K562 (cell line): ENCODE results near the gene UBASH3A. TPM values are rescaled to one million over a fixed set of nuclear protein-coding genes. Genes with fewer than 3 reads are reported as not detected.

Experiments
- ATAC-seq: fragments of 200-7000 bp; cut with Tn5 transposase; 3 replicates; pipeline ENCODE4 v1.9.1; 2020; ENCODE audit warnings: moderate library complexity
- BruUV-seq: library from RNA; stranded (reverse); fragments of 400-500 nt; replicated peaks from 2 replicates; lab custom pipeline; 2021; lab: Mats Ljungman, UMichigan
- CTCF ChIA-PET: fragments of 300-600 bp; formaldehyde crosslinking; extraction: SDS; loops from one replicate; lab custom pipeline; 2021; ENCODE audit warnings: low intra/inter-chr PET ratio; lab: Yijun Ruan, JAX
- POLR2A ChIA-PET: fragments of 300-600, 350-650 bp; sonication (Branson Sonifier 250); formaldehyde crosslinking; extraction: SDS; loops from one replicate; lab custom pipeline; 2021; ENCODE audit warnings: antibody characterized with exemption, inconsistent platforms; lab: Yijun Ruan, JAX
- DNase-seq, 4 experiments: peaks; one replicate each; pipeline versions ENCODE4 v3.0.0 to v3.0.0-alpha.2; 2011 to 2018; ENCODE audit warnings: low spot score in 3 of 4, mixed read lengths in 3 of 4; ENCODE audit errors: extremely low read depth in 1 of 4
- FAIRE-seq: peaks from 2 replicates; lab custom pipeline; 2011; peaks lifted over from hg19 to GRCh38; lab: Jason Lieb, UNC
- H2AFZ ChIP-seq: 2 replicates; pipeline ENCODE4 v1.6.0; 2011; ENCODE audit warnings: low read depth, low read length, control low read depth, inconsistent platforms
- H3K27ac ChIP-seq: fragments of 200-600 bp; 3 replicates; pipeline ENCODE4 v1.8.0; 2011; ENCODE audit warnings: low read depth, mild to moderate bottlenecking, control low read depth, inconsistent platforms, low read length, moderate library complexity, mixed read lengths; ENCODE audit errors: extremely low read depth
- H3K27me3 ChIP-seq, 2 experiments: fragments of 300-600 bp in 1 of 2; 2 replicates in 1 of 2; 3 replicates in 1 of 2; pipeline versions ENCODE4 v1.6.0 to v1.8.0; 2011; ENCODE audit warnings: inconsistent platforms in 2 of 2, low read length in 2 of 2, mild to moderate bottlenecking in 1 of 2, mixed read lengths in 1 of 2, moderate library complexity in 1 of 2; ENCODE audit not compliant: control insufficient read depth in 2 of 2, insufficient read depth in 2 of 2
- H3K36me3 ChIP-seq: fragments of 300-600 bp; 3 replicates; pipeline ENCODE4 v1.8.0; 2011; ENCODE audit warnings: mild to moderate bottlenecking, low read length, inconsistent platforms; ENCODE audit not compliant: control insufficient read depth, insufficient read depth
- H3K4me1 ChIP-seq, 2 experiments: fragments of 200-600 bp in 1 of 2; replicated peaks in 1 of 2; 2 replicates in 1 of 2; 3 replicates in 1 of 2; pipeline versions ENCODE4 v1.5.1 to v1.8.0; 2011; ENCODE audit warnings: inconsistent platforms in 2 of 2, low read length in 2 of 2, mild to moderate bottlenecking in 1 of 2, mixed read lengths in 1 of 2, moderate library complexity in 1 of 2; ENCODE audit not compliant: control insufficient read depth in 2 of 2, insufficient read depth in 2 of 2
- H3K4me2 ChIP-seq: 2 replicates; pipeline ENCODE4 v1.6.1; 2011; ENCODE audit warnings: low read length, control low read depth, inconsistent platforms, mixed read lengths; ENCODE audit not compliant: insufficient read depth
- H3K4me3 ChIP-seq: fragments of 200-600 bp; sonication (generic), shearing (Covaris generic); 2 replicates; pipeline ENCODE4 v1.5.1; 2016; ENCODE audit warnings: control low read depth, inconsistent platforms
- H3K79me2 ChIP-seq: fragments of 200-600 bp; 3 replicates; pipeline ENCODE4 v1.8.0; 2011; ENCODE audit warnings: low read length, inconsistent platforms; ENCODE audit not compliant: control insufficient read depth, insufficient read depth
- H3K9ac ChIP-seq, 2 experiments: 2 replicates each; pipeline versions ENCODE4 v1.6.0 to v1.6.1; 2011; ENCODE audit warnings: low read depth in 2 of 2, low read length in 2 of 2, control low read depth in 1 of 2, inconsistent platforms in 1 of 2, mild to moderate bottlenecking in 1 of 2, mixed read lengths in 1 of 2; ENCODE audit not compliant: insufficient read depth in 1 of 2
- H3K9me1 ChIP-seq: one replicate; pipeline ENCODE4 v1.6.0; 2011; ENCODE audit warnings: inconsistent platforms, mild to moderate bottlenecking, low read length, moderate library complexity; ENCODE audit not compliant: control insufficient read depth, insufficient read depth
- H3K9me3 ChIP-seq: replicated peaks from 2 replicates; pipeline ENCODE4 v1.5.1; 2011; ENCODE audit warnings: low read depth, low read length, inconsistent platforms; ENCODE audit not compliant: control insufficient read depth, insufficient read depth
- H4K20me1 ChIP-seq: replicated peaks from 2 replicates; pipeline ENCODE4 v1.6.1; 2011; ENCODE audit warnings: low read length, inconsistent platforms, mixed read lengths; ENCODE audit not compliant: control insufficient read depth, insufficient read depth
- CEBPB ChIP-seq: fragments of 450-650 bp; IDR thresholded peaks from 2 replicates; pipeline ENCODE4 v1.6.1; 2016; ENCODE audit warnings: missing genetic modification characterization, missing compliant biosample characterization
- CEBPG ChIP-seq, 3 experiments: fragments of 200-800 bp in 1 of 3; sonication (Bioruptor generic) in 1 of 3; sonication (generic) in 1 of 3; formaldehyde crosslinking in 1 of 3; IDR thresholded peaks in 2 of 3; conservative IDR thresholded peaks in 1 of 3; 2 replicates each; pipeline versions ENCODE4 v1.6.1 to v1.8.0; 2016 to 2022; ENCODE audit warnings: missing compliant biosample characterization in 2 of 3, missing genetic modification characterization in 2 of 3, mild to moderate bottlenecking in 1 of 3, missing genetic modification reagents in 1 of 3
- ILF3 ChIP-seq: fragments of 450-650 bp; IDR thresholded peaks from 2 replicates; pipeline ENCODE4 v1.6.1; 2018; ENCODE audit warnings: antibody characterized with exemption, mild to moderate bottlenecking, moderate library complexity, borderline replicate concordance
- NR2C2 ChIP-seq, 2 experiments: fragments of 200-800 bp in 1 of 2; sonication (Bioruptor generic) in 1 of 2; sonication (generic) in 1 of 2; formaldehyde crosslinking in 1 of 2; IDR thresholded peaks; 2 replicates each; pipeline versions ENCODE4 v1.6.1 to v1.8.0; 2016 to 2022; ENCODE audit warnings: mild to moderate bottlenecking in 1 of 2, missing compliant biosample characterization in 1 of 2, missing genetic modification characterization in 1 of 2, missing genetic modification reagents in 1 of 2
- TRIM24 ChIP-seq, 2 experiments: fragments of 450-650 bp; IDR thresholded peaks; 2 replicates each; pipeline ENCODE4 v1.6.1; 2016
- ZNF224 ChIP-seq: sonication (generic); formaldehyde crosslinking; IDR thresholded peaks from 2 replicates; pipeline ENCODE4 v1.8.0; 2022; ENCODE audit warnings: mild to moderate bottlenecking, missing genetic modification reagents
- WGBS: fragments of 100-300 bp; shearing (Covaris generic); methylation state at CpG from one replicate; pipeline ENCODE4 v1.1.6; 2016; ENCODE audit warnings: low coverage, mixed read lengths; ENCODE audit not compliant: insufficient coverage; ENCODE audit errors: missing lambda C conversion rate; 5-methylcytosine and 5-hydroxymethylcytosine counted together
- in situ Hi-C: fragments of 300-500 bp; cut with MboI; formaldehyde crosslinking; loops from 4 replicates; pipeline ENCODE4 v1.15.0; 2018; ENCODE audit warnings: inconsistent platforms, mixed read lengths
- intact Hi-C: fragments of 100-400 bp; cut with micrococcal nuclease; formaldehyde crosslinking; loops from 2 replicates; pipeline ENCODE4 v1.14.2; 2022
- polyA plus RNA-seq, 8 experiments: library from polyadenylated mRNA; depleted of rRNA in 4 of 8; stranded (reverse) in 5 of 8; unstranded in 3 of 8; fragments of >200 nt; fragmentation: Nextera tagmentation in 2 of 8; fragmentation: Illumina TruSeq in 1 of 8; extraction: Ambion mirVana in 2 of 8; extraction: Trizol in 1 of 8; gene quantifications; 2 replicates each; pipeline versions ENCODE4 v1.2.1 to v1.2.3, GENCODE V29; 2011 to 2014; ENCODE audit warnings: inconsistent platforms in 1 of 8, missing spikeins in 1 of 8
- total RNA-seq, 7 experiments: library from RNA; depleted of rRNA in 6 of 7; stranded (reverse); fragments of >200 nt in 6 of 7; fragmentation: Illumina TruSeq in 2 of 7; extraction: Trizol in 2 of 7; gene quantifications; 2 replicates each; pipeline versions ENCODE4 v1.2.1 to v1.2.3, GENCODE V29; 2011 to 2021; ENCODE audit warnings: low replicate concordance in 1 of 7
- TF ChIP-seq, protein P1 (sequence below): fragments of 450-650 bp; IDR thresholded peaks from 2 replicates; pipeline ENCODE4 v1.6.1; 2017; ENCODE audit warnings: mild to moderate bottlenecking, moderate library complexity
- TF ChIP-seq, protein P2 (sequence below), 2 experiments: fragments of 450-650 bp in 1 of 2; sonication (generic) in 1 of 2; formaldehyde crosslinking in 1 of 2; IDR thresholded peaks in 1 of 2; conservative IDR thresholded peaks in 1 of 2; 2 replicates each; pipeline versions ENCODE4 v1.6.1 to v1.8.1; 2016 to 2023; ENCODE audit warnings: mild to moderate bottlenecking in 2 of 2, moderate library complexity in 2 of 2, inconsistent platforms in 1 of 2, missing genetic modification reagents in 1 of 2

Gene UBASH3A
- total and polyA plus RNA-seq, 9 of the 15 experiments (the other 6 are each of a cell fraction or from before 2014, with no cell fraction given) = 0.23 to 1.8 (median 1.1) TPM

DNA sequence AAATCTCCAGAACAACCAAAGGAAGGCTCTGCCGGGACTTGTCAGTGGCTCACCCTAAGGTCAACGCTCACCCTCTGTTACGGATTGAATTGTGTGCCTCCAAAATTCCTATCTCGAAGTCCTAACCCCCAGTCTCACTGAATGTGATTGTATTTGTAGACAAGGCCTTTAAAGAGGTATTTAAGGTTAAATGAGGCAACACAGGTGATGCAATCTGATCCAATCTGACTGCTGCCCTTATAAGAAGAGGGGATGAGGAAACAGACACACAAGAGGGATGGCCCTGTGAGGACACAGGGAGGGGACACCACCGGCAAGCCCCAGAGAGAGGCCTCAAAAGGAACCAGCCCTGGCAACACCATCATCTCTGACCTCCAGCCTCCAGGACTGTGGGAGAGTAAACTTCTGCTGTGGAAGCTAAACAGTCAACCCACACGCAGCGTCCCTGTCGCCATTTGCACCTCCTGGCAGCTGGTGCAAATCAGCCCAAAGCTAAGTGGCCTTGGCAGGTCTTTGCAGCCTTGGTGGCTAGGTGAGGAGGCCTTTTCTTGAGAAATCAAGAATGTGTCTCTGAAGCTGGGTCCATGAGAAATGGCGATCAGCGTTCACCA, 24.2 kb downstream of the UBASH3A start:
- intact Hi-C loops (no loop called here), in situ Hi-C loops (no loop called here)
- no peaks in the 10 kb centered on the region for H3K9me3 ChIP-seq
- FAIRE-seq = no peak
- peaks cover 3% of the 10 kb centered on the region for H4K20me1 ChIP-seq
- CTCF ChIA-PET = no interaction called here
- H3K79me2 ChIP-seq = no peaks in the 10 kb centered on the region
- no peak overlapping the region for H3K4me3 ChIP-seq
- no peak overlapping the region for H2AFZ ChIP-seq
- WGBS = 39% methylated on average over 10 of the region's 10 CpGs
- no peak overlapping the region for H3K4me2 ChIP-seq
- no peak overlapping the region for H3K9ac ChIP-seq
- peaks cover 3 to 19% of the 10 kb centered on the region in 2 experiments; a peak in 2 of 5 replicates for H3K27me3 ChIP-seq
- no peaks in the 10 kb centered on the region for H3K36me3 ChIP-seq
- POLR2A ChIA-PET = no interaction called here
- no peak overlapping the region for H3K27ac ChIP-seq
- H3K4me1 ChIP-seq = peaks cover 0 to 17% of the 10 kb centered on the region in 2 experiments; a peak in 2 of 5 replicates
- H3K9me1 ChIP-seq = no peaks in the 10 kb centered on the region
- ATAC-seq = peak; percentile 29; the same call in 1 of the 3 replicates
- BruUV-seq = no TSS peak
- DNase-seq = no peak
- TF ChIP-seq ILF3 (no peak), NR2C2 (CRISPR knock-in tag; IDR thresholded peaks at IDR 0.05) (no peak), NR2C2 (tag; IDR thresholded peaks at IDR 0.05) (peak; percentile 41; the same call in 1 of the 2 replicates), CEBPB (tag) (peak; percentile 66; the same call in 1 of the 2 replicates), ZNF224 (CRISPR knock-in tag) (no peak), TRIM24 (IDR thresholded peaks at IDR 0.05) (peak; percentile 23 to 27; a peak in 2 of 4 replicates), CEBPG (CRISPR knock-in tag; IDR thresholded peaks at IDR 0.05) (peak; percentile 67), CEBPG (tag; conservative IDR thresholded peaks at IDR 0.05 in 1 of 2, IDR thresholded peaks at IDR 0.05 in 1 of 2) (peak; percentile 84 to 94)
- TF ChIP-seq, protein P1, sequence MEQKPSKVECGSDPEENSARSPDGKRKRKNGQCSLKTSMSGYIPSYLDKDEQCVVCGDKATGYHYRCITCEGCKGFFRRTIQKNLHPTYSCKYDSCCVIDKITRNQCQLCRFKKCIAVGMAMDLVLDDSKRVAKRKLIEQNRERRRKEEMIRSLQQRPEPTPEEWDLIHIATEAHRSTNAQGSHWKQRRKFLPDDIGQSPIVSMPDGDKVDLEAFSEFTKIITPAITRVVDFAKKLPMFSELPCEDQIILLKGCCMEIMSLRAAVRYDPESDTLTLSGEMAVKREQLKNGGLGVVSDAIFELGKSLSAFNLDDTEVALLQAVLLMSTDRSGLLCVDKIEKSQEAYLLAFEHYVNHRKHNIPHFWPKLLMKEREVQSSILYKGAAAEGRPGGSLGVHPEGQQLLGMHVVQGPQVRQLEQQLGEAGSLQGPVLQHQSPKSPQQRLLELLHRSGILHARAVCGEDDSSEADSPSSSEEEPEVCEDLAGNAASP = no peak
- TF ChIP-seq, protein P2, sequence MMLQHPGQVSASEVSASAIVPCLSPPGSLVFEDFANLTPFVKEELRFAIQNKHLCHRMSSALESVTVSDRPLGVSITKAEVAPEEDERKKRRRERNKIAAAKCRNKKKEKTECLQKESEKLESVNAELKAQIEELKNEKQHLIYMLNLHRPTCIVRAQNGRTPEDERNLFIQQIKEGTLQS (IDR thresholded peaks at IDR 0.05) = peak; percentile 71
- TF ChIP-seq, protein P2 (CRISPR knock-in tag; conservative IDR thresholded peaks at IDR 0.05) = no peak
